ENCODE results near the gene PGC. TPM values are rescaled to one million over a fixed set of nuclear protein-coding genes. Genes with fewer than 3 reads are reported as not detected.

PGC gene
- total RNA-seq (2014; rRNA removed; shearing (Covaris generic)): not detected in 2 replicates

GRCh38 chr6:41747256-41748101, at the start of gene PGC:
Gene PGC (minus strand): TSS chr6:41747397. CDS start chr6:41747334, 63 bp downstream.
- Histone ChIP-seq H3K27ac (no peak within 1 kb of the TSS), H3K36me3 (no peaks in the 10 kb centered on the region), H3K4me1 (replicated peaks) (no peaks in the 10 kb centered on the region), H3K4me3 (no peak within 1 kb of the TSS), H3K27me3 (replicated peaks) (no peaks in the 10 kb centered on the region), H3K9me3 (replicated peaks) (no peaks in the 10 kb centered on the region)
- no peak for DNase-seq (ENCODE audit: low read depth in 1 of 2, low spot score in 2 of 2)

GRCh38 chr6:41796474-41796873, 49.3 kb upstream of the PGC start:
- no peaks in the 10 kb centered on the region for H3K27me3 ChIP-seq (replicated peaks)
- no peak overlapping the region for H3K27ac ChIP-seq
- no peak overlapping the region for H3K4me3 ChIP-seq
- H3K36me3 ChIP-seq: peaks cover 32% of the 10 kb centered on the region
- no peaks in the 10 kb centered on the region for H3K9me3 ChIP-seq (replicated peaks)
- H3K4me1 ChIP-seq (replicated peaks): no peaks in the 10 kb centered on the region
- no peak for DNase-seq (ENCODE audit: low read depth in 1 of 2, low spot score in 2 of 2)

- Histone ChIP-seq H3K9me3 (replicated peaks) (no peaks in the 10 kb centered on the region), H3K27me3 (replicated peaks) (no peaks in the 10 kb centered on the region), H3K36me3 (peaks cover 58% of the 10 kb centered on the region), H3K4me3 (no peak overlapping the region), H3K4me1 (replicated peaks) (peaks cover 5% of the 10 kb centered on the region), H3K27ac (no peak overlapping the region)
- DNase-seq (ENCODE audit: low read depth in 1 of 2, low spot score in 2 of 2): no peak
Measured at GRCh38 chr6:41791984-41792383, 44.8 kb upstream of the PGC start.

GRCh38 chr6:41791305-41791704, 44.1 kb upstream of the PGC start:
- peaks cover 7% of the 10 kb centered on the region for H3K4me1 ChIP-seq (replicated peaks)
- H3K9me3 ChIP-seq (replicated peaks): no peaks in the 10 kb centered on the region
- no peak for DNase-seq (ENCODE audit: low read depth in 1 of 2, low spot score in 2 of 2)
- peaks cover 55% of the 10 kb centered on the region for H3K36me3 ChIP-seq
- H3K27me3 ChIP-seq (replicated peaks): no peaks in the 10 kb centered on the region
- H3K27ac ChIP-seq: no peak overlapping the region
- H3K4me3 ChIP-seq: no peak overlapping the region

GRCh38 chr6:41790045-41790444, 42.8 kb upstream of the PGC start:
- Histone ChIP-seq H3K27me3 (replicated peaks) (no peaks in the 10 kb centered on the region), H3K4me3 (no peak overlapping the region), H3K4me1 (replicated peaks) (peaks cover 13% of the 10 kb centered on the region), H3K9me3 (replicated peaks) (no peaks in the 10 kb centered on the region), H3K27ac (no peak overlapping the region), H3K36me3 (peaks cover 49% of the 10 kb centered on the region)
- DNase-seq (ENCODE audit: low read depth in 1 of 2, low spot score in 2 of 2): no peak

- DNase-seq (ENCODE audit: low read depth in 1 of 2, low spot score in 2 of 2): no peak
- no peaks in the 10 kb centered on the region for H3K27me3 ChIP-seq (replicated peaks)
- no peak overlapping the region for H3K27ac ChIP-seq
- peaks cover 43% of the 10 kb centered on the region for H3K36me3 ChIP-seq
- peaks cover 13% of the 10 kb centered on the region for H3K4me1 ChIP-seq (replicated peaks)
- H3K4me3 ChIP-seq: no peak overlapping the region
- H3K9me3 ChIP-seq (replicated peaks): no peaks in the 10 kb centered on the region
Measured at GRCh38 chr6:41789390-41789724, 42.2 kb upstream of the PGC start.

GRCh38 chr6:41787219-41787917, 40.2 kb upstream of the PGC start, which contains the start of gene TOMM6:
Gene TOMM6 (plus strand): TSS chr6:41787694. CDS start chr6:41787698, 4 bp downstream.
- Histone ChIP-seq H3K9me3 (replicated peaks) (no peaks in the 10 kb centered on the region), H3K27ac (peak within 1 kb of the TSS; percentile 89), H3K4me1 (replicated peaks) (peaks cover 13% of the 10 kb centered on the region), H3K4me3 (peak within 1 kb of the TSS; percentile 83), H3K27me3 (replicated peaks) (no peaks in the 10 kb centered on the region), H3K36me3 (peaks cover 40% of the 10 kb centered on the region)
- DNase-seq (ENCODE audit: low read depth in 1 of 2, low spot score in 2 of 2): peak; percentile 96

GRCh38 chr6:41786451-41787218, 39.4 kb upstream of the PGC start:
- Histone ChIP-seq H3K36me3 (peaks cover 35% of the 10 kb centered on the region), H3K27ac (peak overlapping the region; percentile 89; the same call in 1 of the 2 replicates), H3K9me3 (replicated peaks) (no peaks in the 10 kb centered on the region), H3K4me1 (replicated peaks) (peaks cover 13% of the 10 kb centered on the region), H3K4me3 (peak overlapping the region; percentile 83), H3K27me3 (replicated peaks) (no peaks in the 10 kb centered on the region)
- peak; percentile 82 for DNase-seq (ENCODE audit: low read depth in 1 of 2, low spot score in 2 of 2)

- H3K36me3 ChIP-seq: peaks cover 29% of the 10 kb centered on the region
- H3K9me3 ChIP-seq (replicated peaks): no peaks in the 10 kb centered on the region
- H3K27me3 ChIP-seq (replicated peaks): 0 out of 2 replicates have a peak, but pooled peaks cover 4% of the 10 kb centered on the region
- no peak for DNase-seq (ENCODE audit: low read depth in 1 of 2, low spot score in 2 of 2)
- H3K4me1 ChIP-seq (replicated peaks): peaks cover 15% of the 10 kb centered on the region
- peak overlapping the region; percentile 83 for H3K4me3 ChIP-seq
- peak overlapping the region; percentile 22; the same call in 1 of the 2 replicates for H3K27ac ChIP-seq
Measured at GRCh38 chr6:41785689-41786450, 38.7 kb upstream of the PGC start.

GRCh38 chr6:41785254-41785653, 38.1 kb upstream of the PGC start:
- Histone ChIP-seq H3K9me3 (replicated peaks) (no peaks in the 10 kb centered on the region), H3K36me3 (peaks cover 22% of the 10 kb centered on the region), H3K27me3 (replicated peaks) (0 out of 2 replicates have a peak, but pooled peaks cover 6% of the 10 kb centered on the region), H3K4me1 (replicated peaks) (peaks cover 17% of the 10 kb centered on the region), H3K4me3 (no peak overlapping the region), H3K27ac (no peak overlapping the region)
- DNase-seq (ENCODE audit: low read depth in 1 of 2, low spot score in 2 of 2): no peak

- Histone ChIP-seq H3K27ac (no peak overlapping the region), H3K4me3 (no peak overlapping the region), H3K27me3 (replicated peaks) (0 out of 2 replicates have a peak, but pooled peaks cover 6% of the 10 kb centered on the region), H3K36me3 (peaks cover 17% of the 10 kb centered on the region), H3K4me1 (replicated peaks) (peaks cover 17% of the 10 kb centered on the region), H3K9me3 (replicated peaks) (no peaks in the 10 kb centered on the region)
- DNase-seq (ENCODE audit: low read depth in 1 of 2, low spot score in 2 of 2): no peak
Measured at GRCh38 chr6:41784581-41785171, 37.5 kb upstream of the PGC start.

- Histone ChIP-seq H3K27ac (no peak overlapping the region), H3K4me1 (replicated peaks) (peaks cover 16% of the 10 kb centered on the region), H3K4me3 (no peak overlapping the region), H3K36me3 (0 out of 2 replicates have a peak, but pooled peaks cover 4% of the 10 kb centered on the region), H3K27me3 (replicated peaks) (0 out of 2 replicates have a peak, but pooled peaks cover 6% of the 10 kb centered on the region), H3K9me3 (replicated peaks) (no peaks in the 10 kb centered on the region)
- no peak for DNase-seq (ENCODE audit: low read depth in 1 of 2, low spot score in 2 of 2)
Measured at GRCh38 chr6:41783106-41783780, 36.0 kb upstream of the PGC start.

All from SJSA1 (cell line).